Liver (tissue), 9 donors: ENCODE data around the gene DARS1. TPM values are rescaled to one million over a fixed set of nuclear protein-coding genes. Genes with fewer than 3 reads are reported as not detected.

Experiments
- DNase-seq: peaks from one replicate; pipeline ENCODE4 v3.0.0-alpha.2; 2017; ENCODE audit warnings: low spot score
- H3K27ac ChIP-seq, 2 donors: one replicate each; pipeline ENCODE4 v1.7.0; 2013; ENCODE audit warnings: inconsistent platforms in 2 of 2, low read length in 2 of 2, control low read depth in 1 of 2, low read depth in 1 of 2, mild to moderate bottlenecking in 1 of 2
- H3K27me3 ChIP-seq, 4 donors: one replicate each; pipeline versions ENCODE4 v1.6.1 to v1.7.0; 2013; ENCODE audit warnings: low read length in 3 of 4, inconsistent platforms in 1 of 4, mild to moderate bottlenecking in 1 of 4, moderate library complexity in 1 of 4; ENCODE audit not compliant: control insufficient read depth in 4 of 4, insufficient read depth in 4 of 4
- H3K36me3 ChIP-seq, 4 donors: one replicate each; pipeline versions ENCODE4 v1.6.1 to v1.7.0; 2013; ENCODE audit warnings: low read length in 3 of 4, mild to moderate bottlenecking in 3 of 4, low read depth in 1 of 4, moderate library complexity in 1 of 4; ENCODE audit not compliant: control insufficient read depth in 4 of 4, insufficient read depth in 3 of 4
- H3K4me1 ChIP-seq, 4 donors: one replicate each; pipeline versions ENCODE4 v1.6.1 to v1.7.0; 2013; ENCODE audit warnings: low read length in 3 of 4, mild to moderate bottlenecking in 3 of 4, moderate library complexity in 1 of 4; ENCODE audit not compliant: control insufficient read depth in 4 of 4, insufficient read depth in 4 of 4
- H3K4me3 ChIP-seq, 3 donors: one replicate each; pipeline versions ENCODE4 v1.6.1 to v1.7.0; 2013; ENCODE audit warnings: low read length in 3 of 3, control low read depth in 1 of 3, low read depth in 1 of 3, mild to moderate bottlenecking in 1 of 3
- H3K9ac ChIP-seq, 2 donors: one replicate each; pipeline ENCODE4 v1.7.0; 2013; ENCODE audit warnings: low read length in 2 of 2, mild to moderate bottlenecking in 2 of 2, moderate library complexity in 2 of 2, control low read depth in 1 of 2, low read depth in 1 of 2
- H3K9me3 ChIP-seq, 4 donors: one replicate each; pipeline versions ENCODE4 v1.6.1 to v1.7.0; 2013; ENCODE audit warnings: low read length in 3 of 4; ENCODE audit not compliant: control insufficient read depth in 4 of 4
- ATF3 ChIP-seq: IDR thresholded peaks from 2 replicates; pipeline ENCODE4 v1.6.1; 2016; ENCODE audit warnings: antibody characterized with exemption
- CTCF ChIP-seq: fragments of 150-350 bp; IDR thresholded peaks from 2 replicates; pipeline ENCODE4 v1.5.1; 2017; ENCODE audit warnings: improper control_type of control experiment, low read depth, low read length; ENCODE audit not compliant: missing input control
- FOXA1 ChIP-seq: IDR thresholded peaks from 2 replicates; pipeline ENCODE4 v1.6.1; 2016; ENCODE audit warnings: antibody characterized with exemption
- FOXA2 ChIP-seq: IDR thresholded peaks from 2 replicates; pipeline ENCODE4 v1.6.1; 2016; ENCODE audit warnings: antibody characterized with exemption
- GABPA ChIP-seq, 2 donors: IDR thresholded peaks in 1 of 2; conservative IDR thresholded peaks in 1 of 2; 2 replicates each; pipeline ENCODE4 v1.6.1; 2016; ENCODE audit warnings: antibody characterized with exemption in 2 of 2, mild to moderate bottlenecking in 1 of 2, moderate library complexity in 1 of 2
- HNF4A ChIP-seq, 2 donors: conservative IDR thresholded peaks; 2 replicates each; pipeline ENCODE4 v1.6.1; 2016; ENCODE audit warnings: antibody characterized with exemption in 2 of 2, mild to moderate bottlenecking in 2 of 2
- HNF4G ChIP-seq: IDR thresholded peaks from 2 replicates; pipeline ENCODE4 v1.6.1; 2016; ENCODE audit warnings: antibody characterized with exemption
- JUND ChIP-seq, 2 donors: IDR thresholded peaks; 2 replicates each; pipeline ENCODE4 v1.6.1; 2016; ENCODE audit warnings: antibody characterized with exemption in 2 of 2
- NR2F2 ChIP-seq: IDR thresholded peaks from 2 replicates; pipeline ENCODE4 v1.6.1; 2016; ENCODE audit warnings: antibody characterized with exemption
- RAD21 ChIP-seq, 2 donors: IDR thresholded peaks; 2 replicates each; pipeline ENCODE4 v1.6.1; 2016; ENCODE audit warnings: antibody characterized with exemption in 2 of 2, mild to moderate bottlenecking in 2 of 2
- RXRA ChIP-seq, 2 donors: IDR thresholded peaks; 2 replicates each; pipeline ENCODE4 v1.6.1; 2017 to 2018; ENCODE audit warnings: antibody characterized with exemption in 2 of 2, mild to moderate bottlenecking in 1 of 2
- SP1 ChIP-seq: IDR thresholded peaks from 2 replicates; pipeline ENCODE4 v1.6.1; 2018; ENCODE audit warnings: antibody characterized with exemption, mild to moderate bottlenecking
- TAF1 ChIP-seq: conservative IDR thresholded peaks from 2 replicates; pipeline ENCODE4 v1.6.1; 2016; ENCODE audit warnings: antibody characterized with exemption, mild to moderate bottlenecking
- YY1 ChIP-seq: IDR thresholded peaks from 2 replicates; pipeline ENCODE4 v1.6.1; 2016; ENCODE audit warnings: antibody characterized with exemption, mild to moderate bottlenecking
- ZBTB33 ChIP-seq: IDR thresholded peaks from 2 replicates; pipeline ENCODE4 v1.6.1; 2016; ENCODE audit warnings: antibody characterized with exemption
- polyA plus RNA-seq, 2 donors: library from polyadenylated mRNA; stranded (reverse) in 1 of 2; unstranded in 1 of 2; fragments of 200-250 nt in 1 of 2; fragments of >200 nt in 1 of 2; fragmentation: Nextera tagmentation in 1 of 2; extraction: Ambion mirVana in 1 of 2; gene quantifications; one replicate each; pipeline versions ENCODE4 v1.2.1 to v1.2.3, GENCODE V29; 2013 to 2015
- total RNA-seq, 2 donors: library from RNA; depleted of rRNA; stranded (reverse); fragments of >200 nt; gene quantifications; one replicate each; pipeline ENCODE4 v1.2.3, GENCODE V29; 2014
- TF ChIP-seq, protein P1 (sequence below): IDR thresholded peaks from 2 replicates; pipeline ENCODE4 v1.6.1; 2016; ENCODE audit warnings: antibody characterized with exemption
- TF ChIP-seq, protein P2 (sequence below): IDR thresholded peaks from 2 replicates; pipeline ENCODE4 v1.6.1; 2016; ENCODE audit warnings: antibody characterized with exemption, mild to moderate bottlenecking
- donor health status: healthy.
- donor health status: healthy.
- donor health status: healthy.
- donor health status: healthy.
- donor health status: healthy.

DARS1 gene
- total and polyA plus RNA-seq, 4 donors: 25.0 to 44.1 (median 32.6) TPM

DNA sequence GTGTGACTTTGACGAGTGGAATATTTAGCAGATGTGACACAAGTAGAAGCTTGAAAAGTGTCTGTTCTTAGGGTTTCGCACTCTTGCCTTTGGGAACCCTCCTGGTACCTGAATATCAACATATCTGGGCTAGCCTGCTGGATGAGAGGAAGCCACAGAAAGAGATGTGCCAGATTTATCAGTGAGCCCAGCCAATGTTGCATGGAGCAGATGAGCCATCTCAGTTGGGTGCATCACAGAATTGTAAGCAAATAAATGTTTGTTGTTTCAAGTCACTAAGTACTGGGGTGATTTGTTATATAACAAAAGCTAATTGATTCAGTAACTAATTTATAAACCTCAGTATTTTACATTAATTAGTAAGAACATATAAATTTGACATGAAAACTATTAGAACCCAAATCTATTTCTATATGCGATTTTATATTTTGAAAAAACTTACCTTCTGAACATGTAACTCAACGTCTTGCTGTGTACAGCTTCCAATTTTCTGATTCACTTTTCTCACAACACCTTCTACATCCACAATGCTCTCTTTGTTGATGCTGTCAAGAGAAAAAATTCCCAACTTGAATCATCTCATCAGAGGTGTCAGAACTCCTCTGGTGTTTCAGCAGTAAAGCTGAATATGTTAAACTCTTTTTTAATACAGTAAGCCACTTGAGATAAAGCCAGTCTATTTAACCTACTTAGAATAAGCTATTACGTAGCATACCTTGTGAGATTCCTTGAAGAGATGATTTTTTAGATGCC, 42.3 kb downstream of the DARS1 start (continued):
- TF ChIP-seq HNF4G (no peak), GABPA (IDR thresholded peaks at IDR 0.05 in 1 of 2, conservative IDR thresholded peaks at IDR 0.05 in 1 of 2) (no peak), ATF3 (no peak)
- TF ChIP-seq, protein P1, sequence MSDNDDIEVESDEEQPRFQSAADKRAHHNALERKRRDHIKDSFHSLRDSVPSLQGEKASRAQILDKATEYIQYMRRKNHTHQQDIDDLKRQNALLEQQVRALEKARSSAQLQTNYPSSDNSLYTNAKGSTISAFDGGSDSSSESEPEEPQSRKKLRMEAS: no peak

DNA sequence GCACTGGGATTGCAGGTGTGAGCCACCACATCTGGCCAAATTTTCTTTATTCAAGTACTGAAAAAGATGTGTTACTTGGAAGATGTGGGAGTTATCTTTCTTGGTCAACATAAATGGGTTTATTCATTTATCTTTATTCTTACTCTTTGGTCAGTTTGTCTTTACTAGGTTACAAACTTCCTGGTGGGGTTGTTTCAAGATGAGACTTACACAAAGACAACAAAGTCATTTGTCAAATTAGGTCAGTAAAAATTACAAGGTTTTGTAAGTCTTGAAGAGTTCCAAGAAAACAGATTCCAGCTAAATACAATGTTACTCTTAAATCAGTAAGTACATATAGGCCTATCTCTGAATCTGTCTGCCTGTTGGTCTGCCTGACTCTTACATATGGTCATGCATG, 48.9 kb downstream of the DARS1 start:
- peaks cover 0 to 13% (median 6%) of the 10 kb centered on the region in 4 donors for H3K36me3 ChIP-seq
- no peaks in the 10 kb centered on the region for H3K9me3 ChIP-seq
- no peak for TF ChIP-seq SP1
- TF ChIP-seq RAD21 (IDR thresholded peaks at IDR 0.05): no peak
- no peak for TF ChIP-seq HNF4A (conservative IDR thresholded peaks at IDR 0.05)
- no peak for TF ChIP-seq TAF1
- no peak for TF ChIP-seq YY1
- TF ChIP-seq JUND (IDR thresholded peaks at IDR 0.05): no peak
- TF ChIP-seq, protein P1: no peak
- no peak for TF ChIP-seq HNF4G
- TF ChIP-seq ZBTB33: no peak
- no peaks in the 10 kb centered on the region for H3K27me3 ChIP-seq
- no peak overlapping the region for H3K27ac ChIP-seq
- H3K4me3 ChIP-seq: no peak overlapping the region
- no peak overlapping the region for H3K9ac ChIP-seq
- no peak for DNase-seq
- no peaks in the 10 kb centered on the region for H3K4me1 ChIP-seq

DNA sequence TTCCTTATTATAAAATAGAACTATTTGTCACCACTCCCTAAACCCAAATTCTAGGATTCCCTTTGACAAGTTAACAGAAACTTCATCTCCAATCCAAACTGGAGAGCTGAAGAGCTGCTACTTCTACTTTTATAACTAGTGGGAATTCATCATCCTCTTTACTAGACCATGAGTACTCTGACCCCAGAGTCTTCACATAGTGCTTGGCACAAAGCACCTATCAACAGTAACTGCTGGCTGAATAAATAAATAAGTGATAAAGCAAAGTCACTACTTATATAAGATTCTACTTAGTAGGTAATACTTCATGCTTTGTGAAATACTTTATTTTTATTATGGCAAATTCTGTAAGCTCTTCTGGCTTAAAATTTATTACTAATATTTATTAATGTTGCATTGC, 49.5 kb downstream of the DARS1 start:
- Histone ChIP-seq H3K4me1 (no peaks in the 10 kb centered on the region), H3K9me3 (no peaks in the 10 kb centered on the region), H3K27me3 (no peaks in the 10 kb centered on the region), H3K4me3 (no peak overlapping the region), H3K9ac (no peak overlapping the region), H3K27ac (no peak overlapping the region), H3K36me3 (peaks cover 3 to 16% (median 8%) of the 10 kb centered on the region in 4 donors)
- TF ChIP-seq HNF4G (no peak), YY1 (no peak), ATF3 (no peak), SP1 (no peak), JUND (IDR thresholded peaks at IDR 0.05) (no peak), RXRA (IDR thresholded peaks at IDR 0.05) (no peak), CTCF (no peak), ZBTB33 (no peak), TAF1 (no peak), NR2F2 (no peak), RAD21 (IDR thresholded peaks at IDR 0.05) (no peak), HNF4A (conservative IDR thresholded peaks at IDR 0.05) (no peak), FOXA2 (no peak), GABPA (IDR thresholded peaks at IDR 0.05 in 1 of 2, conservative IDR thresholded peaks at IDR 0.05 in 1 of 2) (no peak), FOXA1 (no peak)
- TF ChIP-seq, protein P2, sequence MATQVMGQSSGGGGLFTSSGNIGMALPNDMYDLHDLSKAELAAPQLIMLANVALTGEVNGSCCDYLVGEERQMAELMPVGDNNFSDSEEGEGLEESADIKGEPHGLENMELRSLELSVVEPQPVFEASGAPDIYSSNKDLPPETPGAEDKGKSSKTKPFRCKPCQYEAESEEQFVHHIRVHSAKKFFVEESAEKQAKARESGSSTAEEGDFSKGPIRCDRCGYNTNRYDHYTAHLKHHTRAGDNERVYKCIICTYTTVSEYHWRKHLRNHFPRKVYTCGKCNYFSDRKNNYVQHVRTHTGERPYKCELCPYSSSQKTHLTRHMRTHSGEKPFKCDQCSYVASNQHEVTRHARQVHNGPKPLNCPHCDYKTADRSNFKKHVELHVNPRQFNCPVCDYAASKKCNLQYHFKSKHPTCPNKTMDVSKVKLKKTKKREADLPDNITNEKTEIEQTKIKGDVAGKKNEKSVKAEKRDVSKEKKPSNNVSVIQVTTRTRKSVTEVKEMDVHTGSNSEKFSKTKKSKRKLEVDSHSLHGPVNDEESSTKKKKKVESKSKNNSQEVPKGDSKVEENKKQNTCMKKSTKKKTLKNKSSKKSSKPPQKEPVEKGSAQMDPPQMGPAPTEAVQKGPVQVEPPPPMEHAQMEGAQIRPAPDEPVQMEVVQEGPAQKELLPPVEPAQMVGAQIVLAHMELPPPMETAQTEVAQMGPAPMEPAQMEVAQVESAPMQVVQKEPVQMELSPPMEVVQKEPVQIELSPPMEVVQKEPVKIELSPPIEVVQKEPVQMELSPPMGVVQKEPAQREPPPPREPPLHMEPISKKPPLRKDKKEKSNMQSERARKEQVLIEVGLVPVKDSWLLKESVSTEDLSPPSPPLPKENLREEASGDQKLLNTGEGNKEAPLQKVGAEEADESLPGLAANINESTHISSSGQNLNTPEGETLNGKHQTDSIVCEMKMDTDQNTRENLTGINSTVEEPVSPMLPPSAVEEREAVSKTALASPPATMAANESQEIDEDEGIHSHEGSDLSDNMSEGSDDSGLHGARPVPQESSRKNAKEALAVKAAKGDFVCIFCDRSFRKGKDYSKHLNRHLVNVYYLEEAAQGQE: no peak
- TF ChIP-seq, protein P1: no peak
- DNase-seq: no peak
